HG02885 (cell line): Measurements from ENCODE around the gene KCTD21.

Experiments
- ATAC-seq: cut with Tn5 transposase; IDR thresholded peaks from one replicate; pipeline ENCODE4 v1.9.1; 2021; ENCODE audit warnings: mild to moderate bottlenecking; ENCODE audit not compliant: unreplicated experiment, poor library complexity

The KCTD21 gene

DNA sequence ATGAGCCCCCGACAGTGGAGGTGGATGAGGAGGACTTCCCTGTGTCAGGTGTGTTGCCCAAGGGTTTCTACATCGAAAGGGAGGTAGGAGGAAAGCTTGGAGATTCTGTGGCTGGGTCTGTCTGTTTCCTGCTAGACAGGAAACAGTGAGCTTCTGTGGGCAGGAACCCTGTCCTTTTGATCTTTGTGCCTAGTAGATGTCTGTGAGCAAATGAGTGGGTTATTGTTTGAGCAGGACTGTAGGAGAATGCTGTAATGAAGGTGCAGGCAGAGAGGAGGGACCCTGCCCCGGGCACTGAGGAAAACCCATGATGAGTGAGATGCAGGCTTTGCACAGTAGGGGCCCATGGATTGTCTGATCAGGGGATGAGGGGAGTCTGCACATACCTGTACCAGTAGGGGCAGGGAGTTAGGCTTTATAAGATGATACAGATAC, 14.3 kb upstream of the KCTD21 start:
- peak; percentile 55 for ATAC-seq

DNA sequence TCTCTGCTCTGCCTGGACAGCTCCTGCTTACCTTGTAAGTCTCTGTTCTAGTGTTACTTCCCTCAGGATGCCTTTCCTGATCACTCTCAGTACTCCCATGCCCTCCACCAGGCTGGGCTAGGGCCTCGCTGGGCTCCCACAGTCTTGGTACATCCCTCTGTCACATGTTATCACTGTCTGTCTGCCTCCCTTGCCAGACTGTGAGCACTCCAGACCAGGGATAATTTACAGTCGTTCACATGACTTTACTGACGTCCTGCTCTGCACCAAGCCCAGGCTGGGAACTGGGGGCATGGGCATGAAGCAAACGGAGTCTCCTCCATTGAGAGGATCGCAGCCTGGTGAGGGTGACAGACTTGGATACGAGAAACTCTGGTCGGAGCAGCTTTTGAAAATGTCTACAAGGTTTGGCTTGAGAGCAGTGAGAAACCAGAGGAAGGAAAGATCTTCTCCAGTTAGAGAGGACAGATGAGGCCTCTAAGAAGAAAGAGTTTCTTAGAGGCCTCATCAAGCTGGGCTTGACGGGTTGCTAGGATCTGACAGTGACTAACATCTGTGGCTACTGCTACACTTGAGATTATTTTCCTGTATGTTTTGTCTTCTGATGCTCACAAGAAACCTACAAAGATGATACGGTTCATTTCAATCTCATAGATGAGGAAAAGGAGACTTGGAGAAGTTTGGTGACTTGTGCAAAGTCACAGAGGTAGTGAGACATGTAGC, 12.8 kb upstream of the KCTD21 start:
- ATAC-seq: no peak

DNA sequence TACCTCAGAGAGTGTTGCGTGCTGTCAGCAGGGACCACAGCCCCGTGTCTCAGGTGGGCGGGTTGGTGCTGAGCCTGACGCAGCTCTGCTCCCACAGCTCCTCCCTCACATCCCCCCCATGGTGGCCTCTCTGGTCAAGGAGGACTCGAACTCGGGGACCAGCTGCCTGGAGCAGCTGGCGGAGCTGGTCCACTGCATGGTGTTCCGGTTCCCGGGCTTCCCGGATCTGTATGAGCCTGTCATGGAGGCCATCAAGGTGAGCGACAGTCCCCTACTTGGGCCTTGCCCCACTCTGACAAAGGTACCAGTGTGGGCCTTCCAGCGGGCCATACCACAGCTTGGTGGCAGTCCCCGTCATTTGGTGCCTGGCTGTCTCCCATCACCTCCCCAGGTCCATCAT, 12.1 kb upstream of the KCTD21 start:
- no peak for ATAC-seq

DNA sequence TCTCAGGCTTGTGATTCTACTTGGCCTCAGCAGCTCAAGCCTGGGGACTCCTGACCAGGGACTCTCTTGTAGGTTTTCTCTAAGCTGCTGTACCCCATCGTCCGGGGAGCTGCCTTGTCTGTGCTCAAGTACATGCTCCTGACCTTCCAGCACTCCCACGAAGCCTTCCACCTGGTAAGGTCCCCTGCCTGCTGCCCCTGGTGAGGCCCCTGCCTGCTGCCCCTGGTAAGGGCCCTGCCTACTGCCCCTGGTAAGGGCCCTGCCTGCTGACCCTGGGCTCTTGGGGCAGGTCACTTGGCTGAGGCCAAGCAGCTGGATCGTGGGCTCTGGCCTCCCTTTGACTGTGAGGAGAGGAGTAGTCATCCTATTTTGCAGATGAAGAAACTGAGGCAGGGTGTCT, 11.6 kb upstream of the KCTD21 start:
- no peak for ATAC-seq

DNA sequence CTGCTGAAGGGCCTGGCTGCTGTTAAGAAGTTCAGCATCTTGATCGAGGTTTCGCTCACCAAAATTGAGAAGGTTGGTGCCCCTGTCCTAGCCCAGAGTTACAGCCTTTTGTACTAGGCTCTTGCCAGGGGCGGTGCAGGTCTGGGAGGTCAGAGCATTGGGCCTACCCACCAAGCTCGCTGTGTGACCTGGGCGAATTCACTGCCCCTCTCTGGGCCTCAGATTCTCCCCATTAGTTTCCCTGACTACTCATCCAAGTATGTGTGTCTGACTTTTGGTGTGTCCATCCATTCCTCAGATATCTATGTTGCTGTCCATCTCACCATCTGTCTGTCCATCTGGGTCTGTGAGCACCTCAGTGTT, 11.2 kb upstream of the KCTD21 start:
- ATAC-seq: no peak

DNA sequence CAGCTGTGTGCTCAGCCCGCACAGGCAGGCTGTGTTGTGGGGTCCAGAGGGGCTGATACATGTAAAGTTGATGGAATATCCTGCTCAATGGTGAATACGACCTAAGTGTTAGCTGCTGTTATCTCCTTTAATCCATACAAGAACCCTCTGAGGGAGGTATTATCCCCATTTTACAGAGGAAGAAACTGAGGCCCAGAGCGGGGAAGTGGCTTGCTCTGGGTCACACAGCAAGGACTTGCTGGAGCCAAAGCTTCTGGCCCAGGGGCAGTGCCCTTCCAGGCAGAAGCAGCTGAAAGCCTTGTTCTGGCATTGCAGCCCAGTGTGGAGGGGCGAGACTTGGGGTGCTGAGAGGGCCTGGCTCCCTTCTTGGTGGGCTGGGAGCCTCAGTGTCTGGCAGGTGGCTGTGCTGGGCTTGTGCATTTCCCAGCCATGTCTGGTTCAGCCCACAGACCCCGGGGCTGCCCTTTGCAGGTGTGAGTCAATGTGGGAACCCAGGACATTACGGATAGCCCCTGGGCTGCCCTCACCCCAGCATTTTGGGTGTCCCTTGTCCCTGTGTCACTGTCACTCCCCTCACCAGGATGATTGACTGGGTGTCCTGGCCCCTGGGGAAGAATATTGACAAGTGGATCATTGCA, 10.7 kb upstream of the KCTD21 start:
- ATAC-seq: no peak

DNA sequence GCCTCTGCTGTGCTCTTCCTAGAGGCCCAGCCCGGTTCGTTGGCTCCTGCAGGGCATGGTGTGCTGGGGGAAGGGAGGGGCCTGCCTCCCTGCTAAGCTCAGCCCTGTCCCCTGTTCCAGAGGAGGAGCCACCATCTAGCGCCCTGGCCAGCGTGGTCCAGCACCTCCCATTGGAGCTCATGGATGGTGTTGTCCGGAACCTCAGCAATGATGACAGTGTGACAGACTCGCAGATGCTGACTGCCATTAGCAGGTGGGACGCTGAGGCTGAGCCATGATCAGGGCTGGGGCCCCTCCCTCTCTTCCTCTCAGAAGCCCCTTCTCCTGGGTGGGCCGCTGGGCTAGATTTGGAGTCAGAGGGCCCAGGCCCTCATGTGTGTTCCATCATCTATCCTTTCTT, 9.4 kb upstream of the KCTD21 start:
- ATAC-seq: no peak

DNA sequence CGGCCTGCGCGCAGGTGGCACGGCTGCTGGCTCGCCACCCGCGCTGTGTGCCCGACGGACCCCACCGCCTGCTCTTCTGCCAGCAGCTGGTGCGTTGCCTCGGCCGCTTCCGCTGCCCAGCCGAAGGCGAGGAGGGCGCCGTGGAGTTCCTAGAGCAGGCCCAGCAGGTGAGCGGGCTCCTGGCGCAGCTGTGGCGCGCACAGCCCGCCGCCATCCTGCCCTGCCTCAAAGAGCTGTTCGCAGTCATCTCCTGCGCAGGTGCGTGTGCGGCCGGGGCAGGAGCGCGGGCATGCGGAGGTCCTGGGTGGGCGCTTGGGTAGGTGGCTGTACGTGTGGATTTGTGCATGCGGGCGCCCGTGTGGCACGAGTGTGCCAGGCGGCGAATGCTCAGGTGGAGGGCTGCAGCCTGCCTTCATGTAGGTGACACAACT, 8.2 kb upstream of the KCTD21 start:
- no peak for ATAC-seq

DNA sequence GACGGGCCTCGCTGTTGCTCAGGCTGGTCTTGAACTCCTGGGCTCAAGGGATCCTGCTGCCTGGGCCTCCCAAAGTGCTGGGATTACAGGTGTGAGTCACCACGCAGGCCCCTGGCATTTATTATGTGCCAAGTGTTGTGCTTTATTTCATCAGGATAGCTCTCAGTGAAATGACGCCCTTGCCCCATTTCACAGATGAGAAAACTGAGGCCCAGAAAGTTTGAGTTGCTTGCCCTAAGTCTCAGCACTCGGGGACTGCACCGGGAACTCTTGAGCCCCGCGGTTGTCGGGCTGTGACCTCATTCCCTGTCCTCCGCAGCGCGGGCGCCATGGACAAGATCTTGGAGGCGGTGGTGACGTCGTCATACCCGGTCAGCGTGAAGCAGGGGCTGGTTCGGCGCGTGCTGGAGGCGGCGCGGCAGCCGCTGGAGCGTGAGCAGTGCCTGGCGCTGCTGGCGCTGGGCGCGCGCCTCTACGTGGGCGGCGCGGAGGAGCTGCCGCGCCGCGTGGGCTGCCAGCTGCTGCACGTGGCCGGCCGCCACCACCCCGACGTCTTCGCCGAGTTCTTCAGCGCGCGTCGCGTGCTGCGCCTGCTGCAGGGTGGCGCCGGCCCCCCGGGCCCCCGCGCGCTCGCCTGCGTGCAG, 7.6 kb upstream of the KCTD21 start:
- ATAC-seq: no peak

DNA sequence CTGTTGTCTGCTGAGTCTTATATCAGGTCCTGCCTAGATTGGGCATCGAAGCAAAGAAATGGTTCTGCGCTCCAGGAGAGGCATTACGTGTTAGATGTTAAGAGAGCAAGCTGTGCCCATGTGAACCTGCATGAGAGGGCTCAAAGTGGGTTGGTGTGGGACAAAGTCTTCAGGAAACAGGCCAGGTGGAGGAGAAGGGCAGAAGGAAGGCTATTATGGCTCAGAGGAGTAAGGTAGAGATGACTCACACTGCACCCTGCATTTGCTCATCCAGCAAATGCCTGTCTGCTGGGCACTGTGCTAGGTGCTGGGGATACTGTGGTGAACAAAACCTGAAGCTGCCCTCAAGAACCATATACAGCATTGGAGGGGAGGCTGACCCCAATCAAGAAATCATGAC, 6.1 kb upstream of the KCTD21 start:
- no peak for ATAC-seq

DNA sequence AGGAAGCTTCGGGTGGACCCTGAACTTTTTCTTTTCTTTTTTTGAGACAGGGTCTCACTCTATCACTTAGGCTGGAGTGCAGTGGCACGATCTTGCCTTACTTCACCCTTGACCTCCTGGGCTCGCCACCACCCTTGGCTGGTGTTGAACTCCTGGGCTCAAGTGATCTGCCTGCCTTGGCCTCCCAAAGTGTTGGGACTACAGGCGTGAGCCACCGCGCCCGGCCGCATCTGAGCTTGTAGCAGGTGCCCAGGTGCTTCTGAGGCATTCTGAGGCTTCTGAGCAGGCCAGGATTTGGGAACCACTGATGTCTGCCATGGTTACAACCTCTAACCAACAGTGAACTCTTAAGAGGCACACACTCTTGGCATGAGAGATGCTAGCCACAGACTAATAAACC, 5.4 kb upstream of the KCTD21 start:
- ATAC-seq: no peak

DNA sequence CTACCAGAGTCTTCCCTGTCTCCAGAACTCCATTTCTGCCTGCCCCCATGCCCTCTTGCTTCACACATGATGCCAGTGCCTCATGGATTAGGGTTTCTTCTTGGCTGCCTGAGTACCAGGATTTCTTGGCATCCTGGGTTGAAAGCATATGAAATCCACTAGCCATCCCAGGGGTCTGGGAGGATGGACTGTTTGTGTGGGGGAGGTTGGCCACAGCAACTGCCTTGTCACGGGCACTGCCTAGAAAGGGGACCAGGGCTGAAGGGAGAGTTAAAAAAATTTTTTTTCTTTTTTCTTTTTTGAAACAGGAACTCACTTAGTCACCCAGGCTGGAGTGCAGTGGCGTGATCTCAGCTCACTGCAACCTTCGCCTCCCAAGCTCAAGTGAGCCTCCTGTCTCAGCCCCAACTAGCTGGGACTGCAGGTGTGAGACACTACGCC, 4.5 kb upstream of the KCTD21 start:
- no peak for ATAC-seq

DNA sequence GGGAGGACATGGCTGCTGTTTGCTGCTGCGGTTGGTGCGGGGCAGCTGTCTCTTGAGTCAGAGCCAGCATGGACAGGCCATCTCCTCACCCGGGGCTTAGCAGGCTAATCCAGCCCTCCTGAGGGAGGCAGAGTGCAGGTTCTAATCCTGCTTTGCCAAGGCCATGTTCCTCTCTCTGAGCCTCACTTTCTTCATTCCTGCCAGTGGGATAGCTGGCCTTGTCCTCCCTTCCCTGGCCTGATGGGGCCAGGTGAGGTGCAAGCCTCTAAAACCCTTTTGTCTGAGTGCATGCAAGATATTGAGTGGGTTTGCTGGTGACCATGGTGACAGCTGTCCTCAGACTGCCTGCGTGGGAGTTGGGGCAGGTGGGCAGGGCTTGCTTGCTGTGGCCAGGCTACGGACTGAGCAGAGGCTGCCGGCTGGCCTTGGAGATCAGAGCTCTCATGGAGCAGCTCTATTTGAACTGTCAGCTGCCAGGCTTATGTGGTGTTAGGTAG, 3.8 kb upstream of the KCTD21 start:
- no peak for ATAC-seq

DNA sequence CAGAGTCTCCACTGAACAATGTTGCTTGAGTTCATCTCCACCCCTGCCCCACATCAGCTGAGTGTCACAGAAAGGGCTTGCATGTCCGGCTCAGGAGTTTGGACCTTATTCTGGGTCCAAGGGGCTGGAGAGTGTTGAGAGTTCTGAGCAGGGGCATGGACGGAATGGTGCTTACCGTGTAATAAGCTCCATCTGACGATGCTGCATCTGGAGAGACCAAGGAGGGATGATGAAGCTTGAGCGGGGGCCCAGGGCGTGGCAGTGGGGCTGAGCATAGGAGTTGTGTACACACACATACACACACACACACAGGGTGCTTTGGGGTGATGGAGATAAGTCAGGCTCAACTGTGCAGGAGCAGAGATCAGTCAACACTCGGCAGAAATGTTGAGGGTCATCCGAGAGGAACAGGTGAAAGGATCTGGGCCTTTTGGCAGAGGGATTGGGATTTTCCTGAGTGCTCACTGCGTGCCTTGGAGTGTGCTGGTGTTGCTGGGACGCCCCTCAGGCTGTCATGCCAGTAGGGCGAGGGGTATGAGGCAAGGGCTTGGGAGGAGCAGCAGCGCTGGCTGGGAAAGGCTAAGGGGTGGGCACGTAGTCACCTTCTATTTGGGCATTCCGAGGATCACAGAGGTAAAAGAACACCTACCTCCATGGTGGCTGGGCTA, 2.6 kb upstream of the KCTD21 start:
- ATAC-seq: no peak

DNA sequence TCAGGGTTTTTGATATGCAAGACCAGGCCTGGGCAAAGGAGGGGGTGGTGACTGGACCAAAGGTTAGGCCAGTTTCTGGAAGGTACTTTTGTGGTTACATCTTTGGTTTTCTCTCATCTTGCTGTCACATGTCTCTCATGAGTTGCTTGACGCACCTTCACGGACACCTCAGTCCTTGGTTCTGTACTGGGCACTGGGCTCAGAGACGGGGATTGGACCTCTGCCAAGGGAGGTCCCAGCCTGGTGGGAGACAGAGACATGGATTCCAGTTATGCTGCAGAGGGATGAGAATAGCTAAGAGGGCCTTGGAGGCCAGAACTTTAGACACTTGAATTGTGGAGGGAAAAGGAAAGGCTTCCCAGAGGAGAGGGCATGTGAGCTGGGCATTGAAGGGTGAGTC, 1.9 kb upstream of the KCTD21 start:
- ATAC-seq: no peak

DNA sequence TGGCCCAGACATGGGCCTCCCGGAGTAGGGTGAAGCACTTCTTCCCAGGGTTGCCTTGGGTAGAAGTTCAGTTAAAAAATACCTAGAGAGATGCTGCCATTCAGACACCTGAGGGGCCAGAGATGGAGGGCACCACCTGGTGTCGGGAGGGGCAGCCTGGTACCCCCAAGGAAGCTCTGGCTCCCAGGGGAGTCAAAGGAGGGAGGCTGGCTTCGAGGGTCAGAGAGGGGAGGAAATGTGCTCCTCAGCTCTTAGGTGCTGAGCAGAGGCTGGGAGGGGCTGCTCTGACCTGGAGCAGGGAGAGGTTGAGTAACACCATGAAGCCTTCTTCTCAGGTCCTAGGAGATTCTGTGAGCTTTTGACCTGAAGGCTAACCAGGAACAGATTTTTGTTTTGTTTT, 1.4 kb upstream of the KCTD21 start:
- no peak for ATAC-seq

DNA sequence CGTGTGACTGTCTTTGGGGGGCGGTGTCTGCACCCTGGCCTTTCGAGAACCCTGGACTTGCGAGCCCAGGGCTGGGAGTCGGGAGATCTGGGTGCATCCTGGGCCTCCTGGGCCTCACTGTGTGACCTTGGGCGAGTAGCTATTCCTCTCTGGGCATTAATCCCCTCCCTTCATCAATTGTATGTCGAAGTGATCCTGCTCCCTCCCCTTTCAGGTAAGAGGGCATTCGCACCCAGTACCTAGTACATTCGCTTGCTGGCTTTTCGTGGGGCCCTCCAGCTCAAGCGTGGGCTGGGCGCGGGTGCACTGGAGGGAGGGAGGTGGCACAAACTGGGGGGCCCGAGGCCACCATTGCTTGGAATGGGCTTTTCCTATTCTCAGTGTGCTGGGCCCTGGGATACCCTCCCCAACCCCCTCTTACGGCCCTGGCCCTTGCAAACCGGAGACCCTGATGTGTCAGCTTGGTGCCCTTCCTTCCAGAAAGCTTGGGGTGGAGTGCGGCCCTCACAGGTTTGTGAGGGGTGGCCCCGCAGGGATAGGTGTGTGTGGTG, 823 bp upstream of the KCTD21 start:
- ATAC-seq: no peak

DNA sequence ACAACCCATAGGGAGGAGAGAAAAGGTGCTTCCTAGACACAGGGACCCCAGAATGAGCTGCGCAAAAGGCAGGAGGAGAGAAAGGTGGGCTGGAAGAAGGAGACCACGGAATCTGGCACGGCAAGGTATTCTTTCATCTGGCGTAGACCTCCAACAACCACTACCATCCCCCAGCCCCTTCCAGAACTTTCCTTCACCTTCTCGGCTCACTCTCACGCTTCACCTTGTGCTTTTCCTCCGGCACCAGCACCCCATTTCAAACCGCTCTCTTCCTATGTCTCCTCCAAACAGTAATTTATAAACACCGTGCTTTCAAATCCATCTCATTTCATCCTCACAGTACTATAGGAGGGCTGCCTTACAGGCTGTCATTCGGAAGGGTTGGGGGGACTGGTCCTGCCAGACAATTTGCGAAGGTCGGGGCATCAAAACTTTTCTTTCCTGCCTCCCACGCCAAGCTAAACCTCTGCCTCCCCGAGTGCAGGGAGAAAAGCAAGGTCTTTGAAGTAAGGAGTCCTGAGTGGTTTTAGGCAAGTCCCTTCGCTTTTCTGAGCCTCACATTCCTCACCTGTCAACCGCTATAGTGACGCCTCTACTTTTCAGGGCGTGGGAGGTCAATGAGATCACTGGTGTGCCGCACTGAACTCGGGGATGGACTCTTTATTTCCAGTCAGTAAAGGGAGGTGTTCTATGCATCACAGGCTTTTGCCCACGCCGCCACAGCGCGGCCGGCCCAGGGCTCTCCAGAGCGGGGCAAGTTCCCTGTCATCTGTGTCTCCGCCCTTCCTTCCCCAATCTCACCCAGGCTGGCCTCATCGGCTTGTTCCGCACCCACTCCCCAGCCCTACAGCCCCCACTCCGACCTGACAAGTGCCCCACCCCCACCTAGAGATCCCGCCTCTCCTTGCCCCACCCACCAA, 800 bp downstream of the KCTD21 start:
- peak; percentile 28 for ATAC-seq

DNA sequence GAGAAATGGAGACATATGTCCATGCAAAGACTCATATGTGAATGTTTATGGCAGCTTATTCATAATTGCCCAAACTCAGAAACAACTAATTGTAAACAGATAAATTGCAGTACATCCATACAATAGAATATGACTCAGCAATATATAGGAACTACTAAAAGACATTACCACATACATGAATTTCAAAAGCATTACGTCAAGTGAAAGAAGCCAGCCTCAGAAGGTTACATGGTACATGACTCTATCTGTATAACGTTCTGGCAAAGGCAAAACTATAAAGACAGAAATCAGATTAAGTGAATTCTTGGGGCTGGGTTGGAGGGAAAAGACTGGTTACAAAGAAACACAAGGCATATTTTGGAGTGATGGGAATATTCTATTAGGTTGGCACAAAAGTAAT, 7.2 kb downstream of the KCTD21 start:
- no peak for ATAC-seq

DNA sequence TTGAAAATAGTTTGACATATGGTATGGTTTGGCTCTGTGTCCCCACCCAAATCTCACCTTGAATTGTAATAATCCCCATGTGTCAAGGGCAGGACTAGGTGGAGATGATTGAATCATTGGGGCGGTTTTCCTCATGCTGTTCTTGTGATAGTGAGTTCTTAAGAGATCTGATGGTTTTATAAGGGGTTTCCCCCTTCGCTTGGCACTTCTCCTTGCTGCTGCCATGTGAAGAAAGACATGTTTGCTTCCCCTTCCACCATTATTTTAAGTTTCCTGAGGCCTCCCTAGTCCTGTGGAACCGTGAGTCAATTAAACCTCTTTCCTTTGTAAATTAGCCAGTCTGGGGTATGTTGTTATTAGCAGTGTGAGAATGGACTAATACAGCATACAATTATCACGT, 7.7 kb downstream of the KCTD21 start:
- ATAC-seq: no peak
